Measurements from ENCODE around the gene JUP.

The JUP gene

DNA sequence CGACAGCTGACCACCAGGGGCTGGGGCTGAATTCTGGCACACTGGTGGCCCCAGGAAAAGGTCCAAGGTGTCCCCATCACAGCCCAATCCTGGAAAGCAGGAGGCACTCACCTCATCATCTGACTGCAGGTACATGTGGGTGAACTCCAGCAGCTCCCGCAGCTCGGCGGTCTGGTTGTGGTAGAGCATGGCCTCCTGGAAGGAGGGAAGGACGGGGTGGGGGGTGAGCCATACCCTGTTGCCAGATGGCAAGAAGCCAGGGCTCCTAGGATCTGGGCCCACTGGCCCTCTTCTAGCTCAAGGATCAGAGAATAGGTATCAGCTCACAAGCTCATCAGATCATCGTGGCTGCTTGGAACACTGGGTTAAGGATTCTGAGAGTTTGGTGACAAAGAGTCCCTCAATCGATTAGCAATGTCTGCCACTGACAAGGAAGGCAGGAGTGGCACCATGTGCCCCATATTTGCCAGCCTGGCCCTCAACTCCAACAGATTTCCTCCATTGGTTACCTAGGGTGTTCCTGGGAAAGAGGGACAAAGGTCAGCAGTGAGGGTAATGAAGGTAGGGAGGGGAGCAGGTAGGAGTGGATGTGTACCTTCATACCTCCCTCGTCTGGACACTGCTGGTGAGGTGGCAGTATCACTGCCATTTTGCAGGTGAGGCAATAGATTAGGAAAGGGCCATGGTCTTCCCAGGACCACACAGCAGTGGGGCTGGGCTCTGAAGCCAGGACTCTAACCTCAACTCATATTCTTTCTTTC is 20.4 kb upstream of the JUP start:
- no peak for DNase-seq

DNA sequence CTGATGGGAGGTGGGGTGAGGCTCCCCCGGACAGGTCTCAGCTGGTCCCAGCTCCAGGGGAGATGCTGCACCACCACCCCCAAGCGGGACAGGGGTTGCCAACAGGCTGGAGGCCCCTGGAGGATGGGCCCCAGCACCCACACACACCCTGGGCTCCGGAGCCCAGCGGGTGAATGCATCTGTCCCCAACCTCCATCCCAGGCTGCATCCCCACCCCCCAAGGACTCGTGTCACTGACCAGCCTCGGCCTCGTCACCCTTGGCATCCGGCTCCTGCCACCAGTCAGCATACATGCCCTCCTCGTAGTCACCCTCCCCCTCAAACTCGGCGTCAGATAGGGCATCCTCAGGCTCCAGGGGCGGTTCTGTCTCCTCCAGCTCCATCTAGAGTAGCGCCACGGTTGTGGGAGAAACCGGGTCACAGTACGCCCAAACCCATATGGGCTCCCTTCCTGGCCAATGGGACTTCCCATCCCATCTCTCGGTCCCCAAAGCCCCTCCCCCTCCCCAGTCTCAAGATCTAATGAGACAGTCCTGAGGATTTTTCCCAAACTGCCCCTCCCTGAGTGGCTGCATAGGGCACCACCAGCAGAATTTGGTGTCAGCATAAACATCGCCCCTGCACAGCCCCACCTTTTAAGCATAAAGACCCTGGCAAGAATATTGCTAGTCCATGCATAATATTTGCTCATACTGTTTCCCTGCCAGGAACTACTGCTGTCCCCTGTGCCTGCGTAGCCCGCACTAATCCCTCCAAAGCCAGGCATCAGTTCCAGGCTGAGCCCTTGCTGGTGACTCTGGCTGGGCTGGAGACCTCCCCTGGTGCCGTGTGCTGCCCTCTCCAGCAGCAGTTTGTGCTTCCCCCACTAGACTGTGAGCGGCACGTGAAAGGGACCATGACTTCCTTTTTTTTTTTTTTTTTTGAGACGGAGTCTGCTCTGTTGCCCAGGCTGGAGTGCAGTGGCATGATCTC is 16.8 kb upstream of the JUP start:
- DNase-seq, result no peak

DNA sequence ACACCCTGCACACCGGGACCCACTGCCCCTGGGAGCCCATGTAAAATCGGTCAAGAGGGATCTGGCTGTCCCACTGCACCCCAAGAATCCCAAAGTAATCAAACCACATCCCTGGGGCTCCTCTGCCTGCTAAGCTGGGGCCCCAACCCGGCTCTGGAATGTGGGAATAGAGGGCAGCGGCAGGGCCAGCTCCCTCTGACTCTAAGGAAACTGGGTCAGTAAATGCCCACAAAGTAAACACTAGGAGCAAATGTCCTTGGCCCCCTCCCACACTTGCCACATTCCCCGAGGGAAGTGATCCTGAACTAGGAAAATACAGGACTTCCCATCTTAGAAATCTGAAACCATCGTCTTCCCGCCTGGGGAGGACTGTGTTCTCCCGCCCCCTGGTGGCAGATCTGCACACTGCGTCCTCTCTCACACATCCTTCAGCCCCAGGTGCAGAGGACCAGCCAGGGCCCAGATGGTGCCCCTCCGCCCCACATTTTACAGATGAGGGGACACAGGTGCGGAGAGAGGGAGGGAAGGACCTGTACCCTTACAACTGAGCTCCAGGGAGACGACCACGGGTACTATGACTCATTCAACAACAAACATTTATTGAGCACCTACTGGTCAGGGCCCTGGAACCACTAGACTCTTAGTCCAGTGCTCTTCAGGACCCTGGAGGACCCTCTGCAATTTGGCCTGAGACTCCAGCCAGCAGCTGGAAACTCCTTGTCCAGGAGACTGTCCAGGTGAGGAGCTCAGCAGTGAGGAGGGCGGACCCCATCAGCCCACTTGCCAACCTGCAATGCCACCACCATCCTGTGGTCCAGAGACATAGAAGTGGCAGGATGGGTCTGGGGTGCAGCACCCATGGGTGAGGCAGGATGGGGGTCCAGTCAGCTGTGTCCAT is 15.1 kb upstream of the JUP start:
- DNase-seq, result peak; percentile 39 to 68 (median 57)

DNA sequence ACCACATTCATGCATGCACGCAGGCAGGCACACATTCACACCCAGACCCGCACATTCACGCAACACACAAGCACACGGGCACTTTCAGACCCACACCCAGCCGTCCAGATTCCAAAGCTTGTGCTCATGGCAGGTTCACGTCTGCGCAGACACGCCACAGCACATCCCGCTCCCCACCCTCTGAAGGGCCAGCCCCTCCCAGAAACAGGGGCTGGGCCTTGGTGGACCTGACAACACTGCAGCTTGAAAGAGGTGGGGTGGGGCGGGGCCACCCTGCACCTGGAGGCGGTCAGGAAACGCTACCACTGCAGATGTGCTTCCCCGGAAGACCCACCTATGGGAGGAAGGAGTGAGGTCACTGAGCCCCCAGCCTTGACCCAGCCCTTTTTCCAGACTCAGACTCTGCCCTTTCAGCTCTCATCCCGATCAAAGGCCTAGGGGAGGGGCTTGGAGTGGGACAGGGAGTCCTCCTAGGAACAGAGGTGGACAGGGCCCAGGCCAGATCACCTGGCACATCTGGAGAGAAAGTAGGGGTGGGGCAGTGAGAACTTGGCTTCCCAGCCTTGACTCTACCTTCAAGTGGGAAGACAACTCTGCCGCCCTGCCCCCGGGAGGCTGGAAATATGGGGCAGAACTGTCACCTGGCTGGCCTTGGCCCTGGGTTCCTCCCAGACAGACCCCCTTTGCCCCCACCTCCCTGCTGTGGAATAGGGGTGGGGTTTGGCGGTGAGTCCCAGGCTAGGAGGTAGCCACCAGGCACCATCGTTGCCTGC is 14.3 kb upstream of the JUP start:
- peak in 1 of 5 donors; percentile 15 for DNase-seq

DNA sequence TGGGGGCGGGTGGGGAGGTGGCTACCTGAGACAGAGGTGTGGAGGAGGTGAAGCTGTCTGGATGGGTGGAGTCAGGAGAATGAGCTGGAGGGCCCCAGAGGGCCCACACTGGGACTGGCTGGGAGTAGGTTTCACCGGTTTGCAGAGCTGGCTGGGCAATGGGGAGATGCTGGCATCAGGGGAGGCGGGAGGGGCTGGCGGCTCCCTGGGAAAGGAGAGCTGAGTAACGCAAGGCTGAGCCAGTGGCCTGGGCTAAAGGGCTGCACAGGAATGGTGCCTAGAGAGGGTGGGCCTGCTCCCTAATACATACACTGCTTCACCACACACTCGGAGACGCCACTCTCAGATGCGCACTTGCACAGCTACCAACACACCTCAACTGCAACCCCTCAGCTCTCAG is 12.9 kb upstream of the JUP start:
- DNase-seq, result no peak

DNA sequence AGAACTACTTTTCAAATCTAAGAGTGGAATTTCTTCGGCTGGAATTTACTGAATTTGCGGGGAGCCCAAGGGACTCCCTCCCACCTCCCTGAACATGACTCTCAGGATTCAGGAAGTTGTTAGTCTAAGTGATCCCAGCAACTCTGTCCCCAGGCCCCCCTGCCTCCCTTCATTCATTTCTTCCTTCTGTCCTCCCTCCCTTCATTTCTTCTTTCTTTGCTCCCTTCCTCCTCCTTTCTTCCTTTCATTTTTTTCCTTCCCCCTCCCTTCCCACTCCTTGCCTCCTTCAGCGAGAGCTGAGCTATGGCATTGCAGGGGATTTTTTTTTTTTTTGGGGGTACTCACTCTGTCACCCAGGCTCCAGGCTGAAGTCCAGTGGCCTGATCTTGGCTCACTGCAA is 10.9 kb upstream of the JUP start:
- no peak for DNase-seq

DNA sequence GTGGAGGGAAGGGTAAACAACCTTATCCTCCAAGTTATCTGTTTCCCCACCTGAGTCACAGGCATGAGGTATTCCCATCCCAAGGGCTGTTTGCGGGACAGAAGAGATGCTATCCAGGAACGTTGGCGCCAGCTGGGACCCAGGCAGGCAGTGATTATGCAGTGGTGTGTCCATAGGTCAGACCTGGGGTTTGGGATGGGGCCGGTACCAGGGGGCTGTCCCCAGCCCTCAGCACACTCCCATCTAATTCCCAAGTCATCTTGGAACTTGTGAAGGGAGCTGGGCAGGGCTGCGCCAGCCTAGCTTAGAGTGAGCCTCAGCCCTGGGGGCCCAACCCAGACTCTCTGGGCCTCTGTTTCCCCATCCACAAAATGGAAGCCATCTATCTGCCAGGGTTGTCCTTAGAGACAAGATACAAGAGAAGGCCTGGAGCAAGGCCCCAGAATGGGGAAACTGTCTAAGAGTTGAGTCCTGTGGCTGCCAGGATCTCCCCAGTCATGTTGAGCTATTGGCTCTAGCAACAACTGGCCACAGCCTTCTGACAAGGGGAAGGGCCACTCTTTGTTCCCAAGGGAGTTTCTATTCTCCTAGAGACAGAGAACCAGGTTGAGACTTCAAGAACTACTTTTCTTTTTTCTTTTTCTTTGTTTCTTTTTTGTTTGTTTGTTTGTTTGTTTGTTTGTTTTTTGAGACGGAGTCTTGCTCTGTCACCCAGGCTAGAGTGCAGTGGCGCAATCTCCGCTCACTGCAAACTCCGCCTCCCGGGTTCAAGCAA is 9.8 kb upstream of the JUP start:
- no peak for DNase-seq

DNA sequence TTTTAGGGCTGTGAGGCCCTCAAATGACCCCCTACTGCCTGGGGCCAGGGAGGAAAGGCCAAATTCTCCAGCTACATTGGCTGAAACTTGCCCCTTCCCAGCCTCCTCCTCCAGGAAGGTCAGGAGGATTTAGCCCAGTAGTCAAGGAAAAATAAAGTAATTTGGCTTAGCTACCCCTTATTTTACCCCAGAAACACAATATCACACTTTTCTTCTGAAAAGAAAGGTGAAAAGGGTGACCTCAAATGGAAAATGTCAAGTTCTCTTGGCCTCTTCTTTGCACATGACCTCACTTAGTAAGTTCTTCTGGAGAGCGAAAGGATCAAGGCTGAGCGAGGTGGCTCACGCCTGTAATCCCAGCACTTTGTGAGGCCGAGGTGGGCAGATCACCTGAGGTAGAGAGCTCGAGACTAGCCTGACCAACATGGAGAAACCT is 8.0 kb upstream of the JUP start:
- no peak for DNase-seq

DNA sequence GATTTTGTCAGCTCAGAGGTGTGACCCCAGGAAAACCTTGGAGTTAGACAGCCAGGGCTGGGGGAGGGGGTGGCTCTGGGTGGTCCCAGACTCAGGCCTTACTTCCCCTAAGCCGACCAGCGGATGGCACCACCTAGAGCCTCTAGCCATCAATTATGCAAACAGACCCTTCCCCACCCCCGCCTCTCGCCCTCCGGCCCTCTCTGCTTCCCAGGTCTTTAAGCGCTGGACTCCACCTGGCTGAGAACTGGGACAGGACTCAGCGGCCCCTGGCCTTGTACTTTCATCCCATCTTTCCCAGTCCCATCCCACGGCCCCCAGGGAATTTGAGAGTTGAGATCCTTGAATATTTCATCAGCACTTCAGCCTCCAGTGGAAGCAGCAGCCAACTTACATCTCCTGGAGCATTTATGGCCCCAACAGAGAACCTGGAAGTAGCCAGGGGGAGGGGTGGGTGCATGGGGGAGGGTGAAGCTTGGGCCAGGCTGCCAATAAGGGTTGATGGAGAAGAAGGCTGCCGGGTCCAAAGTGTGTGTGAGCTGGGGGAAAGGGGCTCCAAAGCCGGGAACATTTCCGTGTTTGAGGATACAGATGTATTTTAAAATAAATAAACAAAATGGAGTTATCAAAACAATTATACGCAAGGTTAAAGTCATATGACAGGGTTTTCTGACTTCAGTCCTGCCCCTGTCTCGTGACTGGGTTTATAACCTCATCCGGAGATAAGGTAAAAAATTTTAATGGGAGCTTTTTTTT is 7.5 kb upstream of the JUP start:
- DNase-seq, result no peak

DNA sequence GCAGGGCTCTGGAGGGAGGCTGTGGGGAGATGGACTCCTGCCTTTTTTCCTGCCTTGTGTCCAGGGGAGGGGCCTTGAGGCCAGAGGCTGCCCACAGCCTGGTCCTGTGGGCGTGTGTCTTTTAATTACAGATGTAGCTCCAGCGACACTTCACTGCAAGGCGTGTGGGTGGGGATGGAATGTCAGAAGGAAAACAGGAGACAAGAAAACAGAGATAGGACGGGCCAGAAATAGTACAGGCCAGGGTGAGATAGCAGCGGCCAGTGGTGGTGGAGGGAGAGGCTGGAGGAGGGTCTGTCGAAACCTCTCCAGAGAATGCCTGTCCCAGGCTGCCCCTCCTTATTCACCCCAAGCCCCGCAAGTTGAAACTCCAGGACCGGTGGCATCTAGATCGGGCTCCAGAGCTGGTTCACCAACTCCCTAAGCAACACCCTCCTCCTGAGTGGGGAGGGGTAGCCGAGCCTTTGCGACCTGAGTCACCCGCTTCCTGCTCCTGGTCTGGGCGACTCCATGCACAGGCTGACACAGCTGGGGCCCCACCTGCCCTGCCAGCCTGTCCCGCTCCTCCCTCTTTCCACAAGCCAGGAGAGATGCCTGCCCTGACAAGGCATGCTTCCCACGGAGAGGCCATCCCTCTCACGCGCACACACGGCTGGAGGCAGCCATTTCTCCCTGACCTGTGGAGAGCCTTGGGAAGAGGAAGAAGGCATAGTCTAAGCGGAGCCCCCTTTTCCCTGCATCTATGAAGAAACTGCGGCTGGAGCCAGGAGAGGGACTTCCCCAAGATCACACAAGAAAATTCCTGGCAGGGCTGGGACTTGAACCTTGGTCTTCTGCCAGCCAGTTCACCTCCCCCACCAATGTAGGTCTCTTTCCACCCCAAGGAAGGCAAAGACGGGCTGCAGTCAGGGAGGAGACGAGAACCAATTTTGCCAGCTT is 6.6 kb upstream of the JUP start:
- no peak for DNase-seq

DNA sequence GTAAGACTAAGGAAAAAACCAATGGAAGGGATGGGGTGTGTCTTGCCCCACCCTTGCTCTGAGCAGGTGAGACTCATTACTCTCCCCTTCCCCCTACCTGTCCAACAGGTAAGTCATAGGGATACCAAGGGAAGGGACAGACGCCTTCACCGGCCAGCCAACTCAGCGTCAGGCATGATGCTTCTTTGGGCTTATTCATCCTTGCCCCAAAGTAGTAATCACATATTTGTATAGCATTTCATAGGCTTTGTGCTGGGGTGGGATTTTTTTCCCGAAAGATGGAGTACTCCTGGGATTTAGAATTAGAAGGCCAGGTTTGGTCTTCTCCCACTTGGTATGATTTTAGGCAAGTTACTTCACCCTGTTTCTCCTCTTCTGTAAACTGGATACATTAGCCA is 509 bp upstream of the JUP start:
- DNase-seq, result no peak

DNA sequence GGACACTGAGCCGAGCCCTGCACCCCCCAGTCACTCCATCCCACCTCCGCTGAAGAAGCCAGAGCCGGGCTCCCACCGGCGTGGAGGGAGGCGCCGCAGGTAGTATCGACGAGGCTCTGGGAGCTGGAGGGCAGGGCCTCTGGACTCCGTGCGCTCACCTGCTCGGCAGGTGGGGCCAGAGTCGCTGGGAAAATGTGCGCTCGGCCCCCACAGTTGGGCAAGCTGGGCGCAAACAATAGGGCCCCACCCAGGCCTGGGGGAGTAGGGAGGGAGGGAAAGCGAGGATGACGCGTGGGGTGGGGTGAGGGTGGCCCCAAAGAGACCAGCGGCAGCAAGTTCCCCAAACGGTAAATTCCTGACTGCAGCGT is 668 bp downstream of the JUP start:
- no peak for DNase-seq

DNA sequence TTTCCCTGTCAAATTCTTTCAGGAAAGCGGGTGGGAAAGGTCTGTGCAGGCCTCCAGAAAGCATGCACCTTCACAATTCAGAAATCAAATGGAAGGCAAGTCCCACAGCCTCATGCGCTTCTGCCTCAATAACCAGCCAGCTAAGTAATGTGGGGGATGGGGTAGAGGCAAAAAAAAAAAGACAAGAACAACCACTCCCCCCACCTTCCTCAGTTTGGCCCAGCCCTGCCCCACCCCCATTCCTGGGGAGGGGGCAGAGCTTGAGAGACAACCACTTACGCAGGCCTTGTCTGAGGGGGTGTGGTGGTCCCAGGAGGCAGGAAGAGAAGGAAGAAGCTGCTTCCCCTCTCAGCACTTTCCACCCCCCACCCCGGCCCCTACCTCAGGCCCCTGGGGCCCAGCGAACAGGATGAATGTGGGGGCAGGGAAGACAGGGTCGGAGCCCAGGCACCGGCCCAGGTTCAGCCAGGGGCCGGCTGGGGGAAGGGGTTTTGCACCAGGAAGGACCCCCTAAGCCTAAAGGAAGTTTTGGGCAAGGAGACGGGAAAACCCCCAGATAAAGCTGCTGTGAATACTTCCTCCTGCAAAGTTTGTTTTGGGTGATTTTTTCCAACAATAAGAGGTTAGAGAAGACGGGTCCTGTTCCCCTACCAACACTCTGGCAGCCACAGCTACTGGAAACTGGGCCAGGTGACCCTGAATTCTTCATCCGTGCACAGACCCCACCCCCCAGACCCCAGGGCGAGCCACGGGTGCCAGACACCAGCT is 1.2 kb downstream of the JUP start:
- DNase-seq, result no peak

DNA sequence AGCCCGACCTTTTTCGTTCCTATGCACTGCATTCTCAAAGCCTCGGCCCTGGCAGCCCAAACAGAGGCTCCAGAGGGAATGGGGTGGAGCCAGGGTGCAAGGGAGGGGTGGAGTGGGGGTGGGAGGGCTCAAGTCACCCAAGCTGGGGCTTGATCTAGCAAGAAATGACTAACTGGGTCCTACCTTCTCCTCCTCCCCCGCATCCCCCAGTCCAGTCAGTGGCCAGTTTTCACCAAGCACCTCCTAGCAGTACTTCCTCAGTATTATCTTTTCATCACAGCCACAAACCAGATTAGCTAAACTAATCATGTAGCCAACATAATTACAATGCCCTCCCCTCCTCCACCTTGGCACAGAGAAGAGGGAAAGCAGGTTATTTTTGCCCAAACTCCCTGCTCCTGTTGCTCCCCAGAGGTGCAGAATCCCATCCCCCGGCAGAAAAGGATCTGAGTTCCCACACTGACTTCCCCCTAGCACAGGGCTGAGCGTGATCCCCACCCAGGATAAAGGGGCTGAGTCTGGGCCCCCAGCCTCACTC is 2.2 kb downstream of the JUP start:
- DNase-seq, result no peak

DNA sequence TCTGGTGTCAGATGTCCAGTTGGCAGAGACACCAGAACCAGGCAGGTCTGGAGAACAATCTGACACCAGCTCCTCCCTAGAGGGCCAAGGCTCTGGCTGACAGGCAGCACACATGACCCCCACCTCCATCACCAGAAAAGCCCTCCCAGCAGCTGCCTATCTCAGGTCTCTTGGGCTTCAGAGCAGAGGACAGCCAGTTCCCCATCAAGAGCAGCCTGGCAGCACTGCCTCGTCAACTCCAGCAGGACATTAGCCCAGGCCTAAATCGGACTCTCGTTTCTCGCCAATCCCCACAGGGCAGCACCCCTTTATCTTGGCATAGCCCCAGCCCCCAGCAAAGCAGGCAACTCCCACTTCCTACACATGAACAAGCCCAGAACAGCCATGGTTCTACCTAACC is 4.4 kb downstream of the JUP start:
- no peak for DNase-seq

DNA sequence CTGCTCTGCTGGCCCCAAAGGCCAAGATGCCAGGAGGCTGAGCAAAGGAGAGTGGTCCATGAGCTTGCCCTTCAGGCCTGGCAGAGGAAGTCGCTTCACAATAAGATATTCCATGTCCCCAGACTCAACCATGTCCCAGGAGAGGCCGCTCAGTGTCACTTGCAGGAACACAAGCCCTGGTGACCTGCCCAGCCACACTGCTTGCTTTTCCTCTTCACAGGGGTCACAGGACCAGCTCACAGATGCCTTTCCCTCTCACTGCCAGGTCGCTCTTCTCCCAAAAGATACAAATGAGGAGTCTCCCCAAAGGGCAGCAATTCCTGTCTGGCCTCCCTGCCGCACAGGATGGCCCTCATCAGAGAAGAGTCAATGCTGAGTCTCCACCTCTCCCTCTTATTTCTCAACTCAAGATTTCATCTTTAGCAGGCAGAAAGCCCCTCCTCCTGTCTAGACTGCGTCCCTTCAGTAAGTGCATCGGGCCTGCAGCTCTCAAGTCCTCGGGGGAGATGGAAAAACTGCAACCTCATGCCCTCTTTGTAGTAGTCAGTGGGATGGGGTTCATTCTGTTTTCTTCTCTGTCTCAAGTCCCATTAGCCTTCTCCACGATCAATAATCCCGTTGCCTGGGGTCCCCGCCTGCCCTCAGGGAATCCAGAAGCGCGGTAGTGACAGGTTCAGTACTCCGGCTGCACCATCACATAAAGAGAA is 5.0 kb downstream of the JUP start:
- no peak for DNase-seq

DNA sequence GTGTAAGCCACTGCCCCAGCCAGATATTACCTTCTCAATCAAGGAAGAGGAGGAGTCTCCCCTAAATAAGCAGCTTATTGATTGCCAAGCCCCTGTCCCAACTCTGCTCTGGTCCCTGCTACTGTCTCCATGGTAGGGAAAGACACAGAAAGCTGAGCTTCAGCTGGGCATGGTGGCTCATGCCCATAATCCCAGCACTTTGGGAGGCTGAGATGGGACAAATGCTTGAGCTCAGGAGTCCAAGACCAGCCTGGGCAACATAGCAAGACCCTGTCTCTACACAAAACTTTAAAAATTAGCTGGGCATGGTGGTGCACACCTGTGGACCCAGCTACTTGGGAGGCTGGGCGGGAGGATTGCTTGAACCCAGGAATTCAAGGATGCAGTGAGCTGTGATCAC is 6.6 kb downstream of the JUP start:
- no peak for DNase-seq

Data from T-helper 1 cell (primary cell).